Neural progenitor cell (in vitro differentiated cells): ENCODE results near the gene CORO7. TPM values are rescaled to one million over a fixed set of nuclear protein-coding genes. Genes with fewer than 3 reads are reported as not detected.

Experiments used
- DNase-seq: peaks from one replicate; pipeline ENCODE4 v3.0.0-alpha.2; 2016; ENCODE audit warnings: low spot score
- H2AFZ ChIP-seq: fragments of 200-600 bp; sonication (generic); replicated peaks from 2 replicates; pipeline ENCODE4 v1.6.1; 2016; ENCODE audit warnings: antibody characterized with exemption
- H3F3A ChIP-seq: fragments of 200-600 bp; sonication (generic); 2 replicates; pipeline ENCODE4 v1.6.1; 2016; ENCODE audit warnings: antibody characterized with exemption, low read depth
- H3K27ac ChIP-seq: fragments of 200-600 bp; sonication (generic); 2 replicates; pipeline ENCODE4 v1.5.1; 2016; ENCODE audit warnings: mild to moderate bottlenecking
- H3K27me3 ChIP-seq: fragments of 200-600 bp; sonication (generic); 2 replicates; pipeline ENCODE4 v1.6.1; 2016; ENCODE audit warnings: mild to moderate bottlenecking, moderate library complexity
- H3K36me3 ChIP-seq: fragments of 200-600 bp; sonication (generic); 2 replicates; pipeline ENCODE4 v1.5.1; 2016
- H3K4me1 ChIP-seq: fragments of 200-600 bp; sonication (generic); 2 replicates; pipeline ENCODE4 v1.6.1; 2016; ENCODE audit warnings: mixed run types
- H3K4me2 ChIP-seq: fragments of 200-600 bp; sonication (generic); 2 replicates; pipeline ENCODE4 v1.6.1; 2016
- H3K4me3 ChIP-seq: fragments of 200-600 bp; sonication (generic); 2 replicates; pipeline ENCODE4 v1.5.1; 2016
- H3K79me2 ChIP-seq: fragments of 200-600 bp; sonication (generic); 2 replicates; pipeline ENCODE4 v1.6.1; 2016; ENCODE audit warnings: low read depth
- H3K9ac ChIP-seq: fragments of 200-600 bp; sonication (generic); 2 replicates; pipeline ENCODE4 v1.6.1; 2016
- H3K9me3 ChIP-seq: fragments of 200-600 bp; sonication (generic); 2 replicates; pipeline ENCODE4 v1.5.1; 2016; ENCODE audit warnings: low read depth
- H4K20me1 ChIP-seq: fragments of 200-600 bp; sonication (generic); 2 replicates; pipeline ENCODE4 v1.6.1; 2016; ENCODE audit warnings: low read depth
- H3K27ac Mint-ChIP-seq: 3 replicates; pipeline ENCODE4 v1.8.0; 2021; ENCODE audit warnings: mixed read lengths
- H3K27me3 Mint-ChIP-seq: 2 replicates; pipeline ENCODE4 v1.8.0; 2022; ENCODE audit warnings: low read depth, mild to moderate bottlenecking, inconsistent platforms, moderate library complexity, mixed read lengths; ENCODE audit not compliant: insufficient read depth
- H3K36me3 Mint-ChIP-seq: 3 replicates; pipeline ENCODE4 v1.8.0; 2021; ENCODE audit warnings: mixed read lengths
- H3K4me1 Mint-ChIP-seq: 3 replicates; pipeline ENCODE4 v1.8.0; 2021; ENCODE audit warnings: mixed read lengths
- H3K4me3 Mint-ChIP-seq: 3 replicates; pipeline ENCODE4 v1.8.0; 2021; ENCODE audit warnings: mild to moderate bottlenecking, moderate library complexity, mixed read lengths
- H3K9me3 Mint-ChIP-seq: 3 replicates; pipeline ENCODE4 v1.8.0; 2020; ENCODE audit warnings: mixed read lengths
- EZH2 ChIP-seq: fragments of 200-600 bp; sonication (generic); IDR thresholded peaks from 2 replicates; pipeline ENCODE4 v1.6.1; 2017; ENCODE audit warnings: antibody characterized with exemption, mild to moderate bottlenecking, moderate library complexity
- EZH2phosphoT487 ChIP-seq: fragments of 200-600 bp; sonication (generic); IDR thresholded peaks from 2 replicates; pipeline ENCODE4 v1.6.1; 2017; ENCODE audit warnings: antibody characterized with exemption
- total RNA-seq: library from RNA; depleted of rRNA; stranded (reverse); fragments of >200 nt; gene quantifications from 2 replicates; pipeline ENCODE4 v1.2.3, GENCODE V29; 2015; ENCODE audit warnings: low replicate concordance
- TF ChIP-seq, protein P1 (sequence below): fragments of 200-600 bp; sonication (generic); IDR thresholded peaks from 2 replicates; pipeline ENCODE4 v1.5.1; 2017; ENCODE audit warnings: antibody characterized with exemption, mild to moderate bottlenecking

CORO7 gene
- total RNA-seq, 1 donor from 2014 or later = 6.8 TPM

DNA sequence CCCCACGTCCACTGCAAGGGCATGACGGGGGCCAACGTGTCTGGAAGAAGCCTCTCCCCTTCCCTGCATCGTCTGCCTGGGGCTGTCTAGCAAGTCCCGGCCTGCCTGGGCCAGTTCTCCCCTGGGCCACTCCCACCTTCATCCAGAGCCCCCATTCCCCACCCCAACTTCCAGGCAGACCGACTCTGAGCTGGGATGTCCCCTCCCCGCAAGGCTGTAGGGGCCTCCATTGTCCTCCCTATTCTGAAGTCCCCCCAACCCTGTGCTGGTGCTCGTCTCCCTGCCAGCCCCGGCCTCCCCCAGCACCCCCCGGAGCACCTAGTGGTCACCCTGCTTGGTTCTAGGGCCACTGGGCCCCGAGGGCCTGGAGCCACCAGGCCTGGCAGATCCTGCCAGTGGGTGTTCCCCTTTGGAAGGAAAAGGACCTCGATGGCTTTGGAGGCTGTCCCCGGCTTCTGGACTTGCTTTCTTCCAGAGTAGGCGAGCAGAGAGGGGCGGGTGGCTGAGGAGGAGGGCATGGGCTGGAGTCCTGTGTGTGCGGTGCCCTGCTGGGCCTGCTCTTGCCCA is 95.7 kb downstream of the CORO7 start:
- no peak overlapping the region for H3K4me3 ChIP-seq
- H3K4me2 ChIP-seq = no peak overlapping the region
- H3K27me3 Mint-ChIP-seq = no peaks in the 10 kb centered on the region
- no peak for DNase-seq
- no peak overlapping the region for H2AFZ ChIP-seq
- TF ChIP-seq EZH2phosphoT487 (no peak), EZH2 (no peak)
- TF ChIP-seq, protein P1, sequence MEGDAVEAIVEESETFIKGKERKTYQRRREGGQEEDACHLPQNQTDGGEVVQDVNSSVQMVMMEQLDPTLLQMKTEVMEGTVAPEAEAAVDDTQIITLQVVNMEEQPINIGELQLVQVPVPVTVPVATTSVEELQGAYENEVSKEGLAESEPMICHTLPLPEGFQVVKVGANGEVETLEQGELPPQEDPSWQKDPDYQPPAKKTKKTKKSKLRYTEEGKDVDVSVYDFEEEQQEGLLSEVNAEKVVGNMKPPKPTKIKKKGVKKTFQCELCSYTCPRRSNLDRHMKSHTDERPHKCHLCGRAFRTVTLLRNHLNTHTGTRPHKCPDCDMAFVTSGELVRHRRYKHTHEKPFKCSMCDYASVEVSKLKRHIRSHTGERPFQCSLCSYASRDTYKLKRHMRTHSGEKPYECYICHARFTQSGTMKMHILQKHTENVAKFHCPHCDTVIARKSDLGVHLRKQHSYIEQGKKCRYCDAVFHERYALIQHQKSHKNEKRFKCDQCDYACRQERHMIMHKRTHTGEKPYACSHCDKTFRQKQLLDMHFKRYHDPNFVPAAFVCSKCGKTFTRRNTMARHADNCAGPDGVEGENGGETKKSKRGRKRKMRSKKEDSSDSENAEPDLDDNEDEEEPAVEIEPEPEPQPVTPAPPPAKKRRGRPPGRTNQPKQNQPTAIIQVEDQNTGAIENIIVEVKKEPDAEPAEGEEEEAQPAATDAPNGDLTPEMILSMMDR = no peak
- H3F3A ChIP-seq = peaks cover 14% of the 10 kb centered on the region
- H3K27me3 ChIP-seq = no peaks in the 10 kb centered on the region
- no peak overlapping the region for H3K4me3 Mint-ChIP-seq
- no peak overlapping the region for H3K27ac ChIP-seq
- H3K9ac ChIP-seq = no peak overlapping the region
- H4K20me1 ChIP-seq = peaks cover 92% of the 10 kb centered on the region
- H3K36me3 ChIP-seq = no peaks in the 10 kb centered on the region
- H3K27ac Mint-ChIP-seq = no peak overlapping the region
- peaks cover 41% of the 10 kb centered on the region for H3K79me2 ChIP-seq
- H3K4me1 ChIP-seq = peaks cover 34% of the 10 kb centered on the region
- no peaks in the 10 kb centered on the region for H3K36me3 Mint-ChIP-seq
- no peaks in the 10 kb centered on the region for H3K9me3 Mint-ChIP-seq
- H3K4me1 Mint-ChIP-seq = peaks cover 28% of the 10 kb centered on the region
- no peaks in the 10 kb centered on the region for H3K9me3 ChIP-seq

DNA sequence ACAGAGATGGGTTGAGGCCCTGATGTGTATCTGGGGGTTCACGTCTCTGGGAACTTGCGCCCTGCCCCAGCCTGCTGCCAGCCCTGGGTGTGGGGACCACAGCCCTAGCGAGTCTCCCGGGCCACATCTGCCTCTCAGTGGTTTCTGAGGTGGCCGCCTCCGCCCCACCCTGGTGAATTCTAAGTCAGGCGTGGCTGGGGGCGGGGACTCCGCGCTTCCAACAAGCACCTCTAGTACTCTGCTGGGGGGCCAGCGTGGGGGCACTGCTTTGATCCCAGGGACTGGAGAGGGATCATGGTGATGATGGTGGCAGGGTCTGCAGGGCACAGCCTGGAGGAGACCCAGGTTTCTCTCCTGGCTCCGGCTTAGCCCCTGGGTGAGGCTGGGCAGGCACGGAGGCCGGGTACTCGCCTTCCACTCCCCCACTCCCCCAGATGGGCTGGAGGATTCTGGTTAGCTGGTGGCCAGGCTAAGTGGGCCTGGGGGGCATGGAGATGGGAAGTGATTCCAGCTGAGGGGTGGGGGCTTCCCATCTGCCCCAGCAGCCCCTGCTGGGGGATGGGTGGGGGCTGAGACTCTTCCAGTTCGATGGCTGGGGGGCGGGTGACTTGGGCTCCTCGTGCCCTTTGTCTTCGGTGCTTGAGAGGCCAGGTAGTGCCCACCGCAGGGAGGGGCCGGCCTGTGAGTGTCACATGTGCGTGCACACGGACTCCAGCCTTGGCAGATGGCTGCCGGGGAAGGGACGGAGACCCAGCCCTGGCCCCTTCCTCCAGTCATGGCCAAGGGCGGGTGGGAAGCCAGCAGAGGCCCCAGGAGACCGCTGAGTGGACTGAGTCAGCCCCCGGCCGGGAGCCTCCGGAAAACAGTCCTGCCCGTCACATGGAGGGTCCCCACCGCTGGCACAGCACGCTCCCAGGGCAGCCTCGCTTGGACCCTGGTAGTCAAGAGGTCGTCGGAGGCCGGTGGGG is 96.7 kb downstream of the CORO7 start:
- TF ChIP-seq EZH2phosphoT487 (no peak), EZH2 (no peak)
- TF ChIP-seq, protein P1 = no peak
- Histone ChIP-seq H4K20me1 (peaks cover 83% of the 10 kb centered on the region), H3K36me3 (no peaks in the 10 kb centered on the region), H3F3A (peaks cover 20% of the 10 kb centered on the region), H3K4me3 (no peak overlapping the region), H3K79me2 (peaks cover 34% of the 10 kb centered on the region), H3K4me2 (no peak overlapping the region), H3K9ac (no peak overlapping the region), H3K4me1 (peaks cover 36% of the 10 kb centered on the region), H3K27me3 (peaks cover 7% of the 10 kb centered on the region), H3K9me3 (no peaks in the 10 kb centered on the region), H2AFZ (no peak overlapping the region), H3K27ac (no peak overlapping the region)
- no peak overlapping the region for H3K27ac Mint-ChIP-seq
- H3K36me3 Mint-ChIP-seq = no peaks in the 10 kb centered on the region
- no peak overlapping the region for H3K4me3 Mint-ChIP-seq
- H3K9me3 Mint-ChIP-seq = no peaks in the 10 kb centered on the region
- peaks cover 25% of the 10 kb centered on the region for H3K4me1 Mint-ChIP-seq
- peaks cover under 1% of the 10 kb centered on the region for H3K27me3 Mint-ChIP-seq
- DNase-seq = no peak

DNA sequence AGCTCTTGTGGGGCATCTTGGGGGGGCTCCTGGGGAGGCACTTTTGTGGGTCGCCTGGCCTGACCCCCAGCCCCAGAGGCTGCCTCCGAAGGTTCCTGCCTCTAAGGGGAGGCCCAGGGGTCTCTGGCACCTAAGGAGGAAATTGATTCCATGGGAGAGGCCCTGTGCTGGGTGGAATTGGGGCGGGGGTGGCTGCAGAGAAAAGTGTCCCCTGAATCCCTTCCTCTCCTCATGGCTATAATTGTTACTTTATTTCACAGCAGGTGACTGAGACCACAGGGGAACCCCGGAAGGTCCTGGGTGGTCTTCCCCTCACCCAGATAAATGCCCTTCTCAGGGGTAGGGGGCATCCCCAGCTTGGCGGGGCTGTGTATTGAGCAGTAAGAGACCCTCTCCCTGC is 97.4 kb downstream of the CORO7 start:
- Histone ChIP-seq H3K79me2 (peaks cover 34% of the 10 kb centered on the region), H3K27me3 (peaks cover 15% of the 10 kb centered on the region), H3K27ac (no peak overlapping the region), H4K20me1 (peaks cover 75% of the 10 kb centered on the region), H3F3A (peaks cover 23% of the 10 kb centered on the region), H2AFZ (no peak overlapping the region), H3K9ac (no peak overlapping the region), H3K4me1 (peaks cover 34% of the 10 kb centered on the region), H3K36me3 (no peaks in the 10 kb centered on the region), H3K4me3 (no peak overlapping the region), H3K4me2 (peak overlapping the region; percentile 20), H3K9me3 (no peaks in the 10 kb centered on the region)
- Mint-ChIP-seq H3K27ac (no peak overlapping the region), H3K4me3 (peak overlapping the region; percentile 62), H3K4me1 (peaks cover 27% of the 10 kb centered on the region), H3K27me3 (peaks cover 6% of the 10 kb centered on the region), H3K36me3 (no peaks in the 10 kb centered on the region), H3K9me3 (no peaks in the 10 kb centered on the region)
- DNase-seq = no peak
- no peak for TF ChIP-seq EZH2
- TF ChIP-seq, protein P1 = no peak
- no peak for TF ChIP-seq EZH2phosphoT487
